Activated naive CD4-positive, alpha-beta T cell treated with anti-CD3 and anti-CD28 coated beads, Interleukin-2, amount 50 U/mL, for 72 hours (primary cell): ENCODE data around the gene UBE4A. TPM values are rescaled to one million over a fixed set of nuclear protein-coding genes. Genes with fewer than 3 reads are reported as not detected.
"Not testable (repeated sequence)": the region's sequence is repeated elsewhere in the genome, so short reads cannot be mapped to it uniquely, and the experiment has no call there.

ENCODE experiments used
- ATAC-seq, 2 donors: fragments of 150-1000 bp; cut with Tn5 transposase; 2 replicates each; pipeline ENCODE4 v1.10.0; 2021; ENCODE audit warnings: mild to moderate bottlenecking in 2 of 2, moderate library complexity in 2 of 2
- DNase-seq, 2 donors: peaks; one replicate each; pipeline ENCODE4 v3.0.0; 2021 to 2022; ENCODE audit warnings: low spot score in 2 of 2
- H3K27ac Mint-ChIP-seq, 2 donors: one replicate each; pipeline ENCODE4 v1.8.0; 2022; ENCODE audit warnings: mild to moderate bottlenecking in 2 of 2, mixed read lengths in 2 of 2
- H3K36me3 Mint-ChIP-seq, 2 donors: one replicate each; pipeline ENCODE4 v1.8.0; 2022; ENCODE audit warnings: mixed read lengths in 2 of 2
- H3K9me3 Mint-ChIP-seq, 2 donors: one replicate each; pipeline ENCODE4 v1.8.0; 2022; ENCODE audit warnings: mixed read lengths in 2 of 2
- total RNA-seq, 2 donors: library from RNA; stranded (reverse); gene quantifications; one replicate each; pipeline ENCODE4 v1.2.3, GENCODE V29; 2022

UBE4A gene
- total RNA-seq, 2 donors from 2014 or later, result 40.6 to 47.8 TPM

DNA sequence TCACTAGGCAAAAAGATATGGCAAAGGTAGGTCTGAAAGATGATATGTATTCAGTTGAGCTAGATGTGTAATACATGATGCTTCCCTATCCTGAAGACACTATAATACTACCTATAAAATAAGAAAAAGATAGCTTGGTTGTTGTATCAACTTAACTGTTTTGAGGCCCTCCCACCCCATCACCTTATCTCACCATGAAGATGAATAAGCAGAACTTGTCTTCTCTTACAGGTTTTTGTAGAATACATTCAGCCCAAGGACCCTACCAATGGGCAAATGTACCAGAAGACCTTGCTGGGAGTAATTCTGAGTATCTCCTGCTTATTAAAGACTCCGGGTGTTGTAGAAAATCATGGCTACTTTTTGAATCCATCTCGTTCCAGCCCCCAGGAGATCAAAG lies 13.9 kb downstream of the UBE4A start:
- DNase-seq (no peak), ATAC-seq (no peak)
- peaks cover 11 to 21% of the 10 kb centered on the region in 2 donors for H3K36me3 Mint-ChIP-seq
- no peaks in the 10 kb centered on the region for H3K9me3 Mint-ChIP-seq
- H3K27ac Mint-ChIP-seq, result no peak overlapping the region

DNA sequence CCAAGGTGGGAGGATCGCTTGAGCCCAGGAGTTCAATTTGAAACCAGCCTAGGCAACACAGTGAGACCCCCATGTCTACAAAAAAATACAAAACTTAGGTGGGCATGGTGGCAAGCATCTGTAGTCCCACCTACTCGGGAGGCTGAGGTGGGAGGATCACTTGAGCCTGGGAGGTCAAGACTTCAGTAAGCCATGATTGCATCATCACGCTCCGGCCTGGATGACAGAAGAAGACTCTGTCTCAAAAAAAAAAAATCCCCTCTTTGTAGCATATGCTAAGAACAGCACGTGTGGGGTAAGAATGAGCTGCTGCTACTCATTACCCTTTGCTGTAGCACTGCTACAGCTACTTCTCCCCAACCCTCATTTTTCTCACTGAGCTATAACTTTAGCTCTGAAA lies 14.5 kb downstream of the UBE4A start:
- Mint-ChIP-seq H3K27ac (no peak overlapping the region), H3K36me3 (peaks cover 8 to 15% of the 10 kb centered on the region in 2 donors), H3K9me3 (no peaks in the 10 kb centered on the region)
- DNase-seq (no peak), ATAC-seq (no peak)

DNA sequence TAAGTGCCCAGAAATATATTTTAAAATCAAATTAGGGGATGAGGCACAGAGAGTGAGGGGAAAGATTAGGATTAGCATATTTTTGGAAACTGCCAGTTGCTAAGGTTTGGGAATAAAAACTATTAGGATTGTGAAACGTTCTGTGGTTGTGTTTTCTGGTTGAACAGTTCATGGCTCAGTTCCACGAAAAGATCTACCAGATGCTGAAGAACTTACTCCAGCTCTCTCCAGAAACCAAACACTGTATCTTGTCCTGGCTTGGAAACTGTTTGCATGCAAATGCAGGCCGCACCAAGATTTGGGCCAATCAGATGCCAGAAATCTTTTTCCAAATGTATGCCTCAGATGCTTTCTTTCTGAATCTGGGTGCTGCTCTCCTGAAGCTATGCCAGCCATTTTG lies 15.3 kb downstream of the UBE4A start:
- no peak overlapping the region for H3K27ac Mint-ChIP-seq
- ATAC-seq (no peak), DNase-seq (no peak)
- peaks cover 6 to 11% of the 10 kb centered on the region in 2 donors for H3K36me3 Mint-ChIP-seq
- no peaks in the 10 kb centered on the region for H3K9me3 Mint-ChIP-seq

DNA sequence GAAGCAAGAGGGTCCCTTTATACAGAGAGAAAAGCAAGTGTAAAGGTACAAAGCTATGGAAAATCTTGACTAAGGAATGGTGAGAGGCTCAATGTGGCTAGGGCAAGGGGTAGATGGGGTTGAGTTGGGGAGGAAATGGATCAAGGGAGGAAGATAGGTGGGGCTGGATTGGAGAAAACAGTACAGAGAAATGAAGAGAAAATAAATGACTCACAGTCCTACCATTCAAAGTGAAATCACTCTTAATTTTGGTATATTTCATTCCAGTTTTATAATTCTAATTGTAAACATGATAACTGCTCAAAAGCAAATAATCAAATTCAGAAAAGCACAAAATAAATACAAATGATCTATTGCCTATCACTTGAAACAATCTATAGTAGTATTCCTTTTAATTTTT lies 16.6 kb downstream of the UBE4A start:
- ATAC-seq (peak in 1 of 2 donors; percentile 48), DNase-seq (no peak)
- peaks cover 6 to 13% of the 10 kb centered on the region in 2 donors for H3K36me3 Mint-ChIP-seq
- no peaks in the 10 kb centered on the region for H3K9me3 Mint-ChIP-seq
- peak overlapping the region in 1 of 2 donors; percentile 33 for H3K27ac Mint-ChIP-seq

DNA sequence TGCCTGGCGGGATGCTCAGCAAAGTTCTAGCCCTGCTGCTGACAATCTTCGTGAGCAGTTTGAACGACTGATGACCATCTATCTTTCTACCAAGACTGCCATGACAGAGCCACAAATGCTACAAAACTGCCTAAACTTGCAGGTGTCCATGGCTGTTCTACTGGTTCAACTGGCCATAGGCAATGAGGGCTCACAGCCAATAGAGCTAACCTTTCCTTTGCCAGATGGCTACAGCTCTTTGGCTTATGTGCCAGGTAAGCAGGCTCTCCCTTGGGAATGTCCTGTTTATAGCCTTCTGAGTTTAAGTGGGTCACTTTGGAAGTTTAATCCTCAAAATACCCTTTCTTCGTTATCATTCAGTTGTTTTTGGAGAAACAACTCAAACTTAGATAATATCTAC lies 20.1 kb downstream of the UBE4A start:
- Mint-ChIP-seq H3K9me3 (no peaks in the 10 kb centered on the region), H3K36me3 (peaks cover 0 to 14% of the 10 kb centered on the region in 2 donors), H3K27ac (no peak overlapping the region)
- no peak for ATAC-seq
- DNase-seq, result no peak

DNA sequence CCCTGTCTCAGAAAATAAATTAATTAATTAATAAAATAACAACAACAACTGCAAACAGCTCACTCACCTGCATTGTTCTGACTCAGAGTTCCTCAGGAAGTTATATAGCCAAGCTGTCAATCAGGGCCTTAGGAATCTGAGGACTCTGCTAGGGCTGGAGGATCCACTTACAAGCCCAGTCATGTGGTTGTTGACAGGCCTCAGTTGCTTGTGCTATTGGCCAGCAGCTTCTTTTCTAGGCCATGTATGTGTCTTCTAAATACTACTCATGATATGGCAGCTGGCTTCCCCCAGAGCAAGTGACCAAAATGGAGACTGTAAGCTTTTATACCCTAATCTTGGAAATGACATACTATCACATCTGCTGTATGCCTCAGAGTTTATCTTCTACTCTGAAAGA lies 21.2 kb downstream of the UBE4A start:
- Mint-ChIP-seq H3K36me3 (peaks cover 0 to 17% of the 10 kb centered on the region in 2 donors), H3K27ac (no peak overlapping the region), H3K9me3 (no peaks in the 10 kb centered on the region)
- ATAC-seq (no peak), DNase-seq (no peak)

DNA sequence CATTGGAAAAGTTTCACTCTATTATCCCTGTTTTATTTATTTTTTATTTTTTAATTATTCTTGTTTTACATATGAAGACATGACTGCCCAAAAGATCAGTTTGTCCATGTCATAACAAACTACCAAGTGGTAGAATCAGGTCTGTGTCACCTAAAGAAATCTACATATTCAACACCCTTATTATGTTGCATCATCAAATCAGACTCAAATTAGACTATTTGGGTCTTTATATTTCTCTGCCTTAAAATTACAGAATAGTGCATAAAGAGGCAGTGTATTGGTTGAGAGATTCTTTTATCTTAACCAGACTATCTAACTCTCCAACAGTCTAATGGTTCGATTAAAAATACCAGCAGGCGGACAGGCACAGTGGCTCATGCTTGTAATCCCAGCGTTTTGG lies 23.6 kb downstream of the UBE4A start:
- no peak for DNase-seq
- H3K27ac Mint-ChIP-seq, result no peak overlapping the region
- no peak for ATAC-seq
- no peaks in the 10 kb centered on the region for H3K9me3 Mint-ChIP-seq
- H3K36me3 Mint-ChIP-seq, result peaks cover 11 to 26% of the 10 kb centered on the region in 2 donors

DNA sequence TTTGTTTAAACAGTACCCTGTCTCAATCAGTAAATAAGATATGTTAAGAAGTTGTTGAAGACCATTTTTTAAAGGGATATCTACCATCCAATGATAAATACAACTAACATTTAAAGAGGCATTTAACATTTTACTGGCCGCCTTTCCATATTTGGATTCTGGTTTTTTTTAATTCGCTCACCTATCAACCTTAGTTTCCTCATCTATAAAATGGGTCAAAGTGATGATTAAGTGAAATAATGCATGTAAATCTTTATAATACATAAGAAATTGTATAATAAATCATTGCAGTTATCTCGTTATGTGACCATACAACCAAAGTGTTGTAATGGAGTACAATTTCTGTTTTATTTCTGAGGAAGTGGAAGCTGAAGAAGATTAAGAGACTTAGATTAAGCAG lies 24.3 kb downstream of the UBE4A start:
- DNase-seq (no peak), ATAC-seq (no peak)
- Mint-ChIP-seq H3K36me3 (peaks cover 11 to 26% of the 10 kb centered on the region in 2 donors), H3K9me3 (no peaks in the 10 kb centered on the region), H3K27ac (no peak overlapping the region)

DNA sequence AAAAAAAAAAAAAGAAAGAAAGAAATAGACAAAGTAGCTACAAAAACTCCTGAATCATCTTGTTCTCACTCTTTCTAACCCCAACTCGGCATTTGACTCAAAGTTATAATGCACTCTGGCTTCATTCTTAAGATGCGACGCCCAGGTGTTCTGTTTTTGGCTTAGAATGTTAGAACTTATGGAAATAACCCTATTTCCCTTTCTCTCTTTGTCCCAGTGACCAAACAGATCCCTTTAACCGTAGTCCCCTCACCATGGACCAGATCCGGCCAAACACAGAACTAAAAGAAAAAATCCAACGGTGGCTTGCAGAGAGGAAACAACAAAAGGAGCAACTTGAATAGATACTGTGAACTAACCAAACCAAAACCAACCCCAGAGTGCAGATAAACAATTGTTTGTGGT lies 36.7 kb downstream of the UBE4A start:
- peaks cover 9 to 17% of the 10 kb centered on the region in 2 donors for H3K36me3 Mint-ChIP-seq
- ATAC-seq, result peak in 1 of 2 donors; percentile 38

DNA sequence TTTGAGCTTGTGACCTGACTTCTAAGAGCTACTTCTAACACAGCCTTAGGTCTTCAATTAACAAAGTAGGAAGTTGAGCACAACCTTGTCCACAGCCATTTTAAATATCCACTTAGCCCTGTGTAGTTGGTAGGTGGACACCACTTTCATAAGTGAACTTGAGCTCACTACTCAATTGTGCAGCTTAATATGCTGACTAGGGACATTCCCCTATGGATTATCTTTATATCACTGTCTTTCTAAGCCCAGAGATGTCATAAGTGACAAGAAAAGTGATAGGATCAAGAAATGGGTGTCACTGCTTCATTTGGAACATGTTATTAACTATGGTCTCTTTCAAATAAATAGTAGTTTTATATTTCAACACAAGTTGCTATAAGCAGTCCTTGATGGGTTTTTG lies 38.0 kb downstream of the UBE4A start:
- Mint-ChIP-seq H3K36me3 (peaks cover 20 to 27% of the 10 kb centered on the region in 2 donors), H3K9me3 (no peaks in the 10 kb centered on the region), H3K27ac (no peak overlapping the region)
- ATAC-seq (no peak), DNase-seq (no peak)

More for the DNA sequence above, 36.7 kb downstream of the UBE4A start:
- Mint-ChIP-seq H3K27ac (peak overlapping the region; percentile 28 to 51), H3K9me3 (no peaks in the 10 kb centered on the region)
- no peak for DNase-seq

DNA sequence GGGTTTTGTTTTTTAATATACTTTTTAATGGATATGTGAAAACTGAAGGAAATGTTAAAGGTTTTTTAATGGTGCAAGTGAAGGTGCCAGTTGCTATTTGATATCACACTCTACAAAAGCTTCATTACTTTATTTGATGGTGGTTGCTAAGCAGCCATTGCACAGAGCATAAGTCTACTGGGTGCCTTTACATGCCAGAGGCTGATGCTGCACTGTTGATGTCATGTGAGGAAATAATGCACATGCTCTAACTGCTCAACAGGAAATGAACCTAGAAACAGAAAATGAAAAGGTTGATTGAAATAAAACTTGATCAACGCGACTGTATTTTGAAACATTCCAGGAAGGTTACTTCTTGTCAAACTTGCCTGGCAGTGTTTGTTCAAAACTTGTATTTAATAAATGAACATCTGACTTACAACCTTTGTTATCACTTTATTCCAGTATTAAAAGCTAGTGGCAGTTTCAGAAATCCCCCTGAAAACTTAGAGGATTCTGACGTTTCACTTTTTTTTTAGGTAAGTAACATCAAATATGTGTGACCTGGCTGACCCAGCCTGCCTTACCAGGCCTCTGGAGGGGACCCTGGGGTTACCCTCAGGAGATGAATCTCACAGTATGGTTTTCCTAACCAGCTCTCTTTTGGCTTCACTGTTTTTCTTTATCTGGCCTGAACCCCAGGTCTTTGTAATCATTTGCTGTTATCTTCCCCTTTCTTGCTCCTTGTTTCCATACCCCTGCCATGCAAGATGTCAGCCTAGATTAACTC lies 39.6 kb downstream of the UBE4A start:
- peaks cover 26% of the 10 kb centered on the region in 2 donors for H3K36me3 Mint-ChIP-seq
- ATAC-seq (peak; percentile 73 to 84), DNase-seq (peak in 1 of 2 donors; percentile 24)
- H3K27ac Mint-ChIP-seq, result peak overlapping the region; percentile 94 to 99
- no peaks in the 10 kb centered on the region for H3K9me3 Mint-ChIP-seq

DNA sequence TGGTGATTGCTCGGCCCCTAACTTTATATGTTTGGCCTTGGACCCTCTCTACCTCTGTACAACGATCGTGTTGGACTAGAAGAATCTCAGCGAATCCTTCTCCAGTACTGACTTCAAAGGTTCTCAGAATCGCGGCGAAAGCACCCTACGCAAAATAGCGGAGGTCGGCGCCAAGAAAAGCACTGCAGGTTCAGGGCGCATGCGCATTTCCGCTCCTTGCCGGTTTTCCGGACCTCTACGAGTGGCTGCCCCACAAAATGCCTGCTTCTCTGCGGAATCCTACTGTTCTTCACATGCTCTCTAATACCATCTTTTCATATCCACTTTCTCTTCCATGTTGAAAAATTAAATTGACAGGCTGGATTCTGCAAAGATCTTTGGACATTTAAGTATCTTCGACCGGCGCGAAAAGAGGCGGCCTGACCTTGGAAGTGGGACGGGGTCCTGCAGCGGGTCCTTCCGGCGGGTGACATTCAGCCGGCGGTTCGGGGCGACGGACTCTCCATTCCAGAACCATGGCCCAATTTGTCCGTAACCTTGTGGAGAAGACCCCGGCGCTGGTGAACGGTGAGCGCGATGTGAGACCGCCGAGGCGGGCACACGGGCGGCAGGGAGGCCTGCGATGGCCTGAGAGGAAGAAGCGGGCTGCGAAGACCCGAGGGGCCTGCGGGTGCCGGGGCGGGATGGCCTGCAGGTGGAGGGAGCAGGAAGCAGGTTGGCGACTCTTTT lies 41.9 kb downstream of the UBE4A start, which contains the start of gene ATP5MG:
Gene ATP5MG (plus strand): TSS at position 456 of the 729 bp plus-strand sequence. CDS start 60 bp downstream, at position 516.
- ATAC-seq, result peak; percentile 74 to 75
- DNase-seq, result peak; percentile 89 to 90
- Mint-ChIP-seq H3K9me3 (no peaks in the 10 kb centered on the region), H3K36me3 (peaks cover 27 to 31% of the 10 kb centered on the region in 2 donors), H3K27ac (peak within 1 kb of the TSS; percentile 94 to 99)

DNA sequence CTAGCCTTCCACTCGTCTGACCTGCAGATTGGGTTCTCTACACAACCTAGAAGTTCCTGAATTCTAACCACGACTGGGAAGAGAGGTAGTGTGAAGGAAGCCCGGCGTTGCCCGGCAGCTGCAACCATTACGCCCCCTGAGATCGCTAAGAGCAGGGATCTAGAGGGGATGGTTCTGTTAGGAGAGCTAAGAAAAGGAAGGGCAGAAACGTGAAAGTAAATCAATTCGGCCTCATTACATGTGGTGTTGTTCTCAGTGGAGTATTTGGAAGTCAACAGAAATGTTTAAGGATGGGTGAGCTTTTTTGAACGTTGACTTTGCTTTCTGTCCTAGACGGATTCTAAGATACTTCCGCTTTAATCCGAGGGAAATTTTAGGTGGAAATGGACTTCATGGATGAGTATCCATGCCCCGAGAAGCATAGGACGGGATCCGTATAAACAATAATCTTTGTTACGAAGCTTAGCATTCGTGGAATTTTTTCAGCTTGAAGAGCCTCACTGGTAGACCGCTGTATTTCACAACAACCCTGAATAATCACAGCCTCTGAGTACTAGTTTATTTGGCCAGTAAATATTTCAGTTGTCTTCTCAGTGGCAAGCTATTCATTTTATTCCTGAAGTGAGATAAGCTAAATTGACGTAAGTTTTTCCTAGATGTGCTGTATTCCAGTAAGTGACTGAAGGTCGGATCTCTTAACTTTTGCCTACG lies 42.6 kb downstream of the UBE4A start:
- H3K36me3 Mint-ChIP-seq, result peaks cover 34 to 37% of the 10 kb centered on the region in 2 donors
- DNase-seq, result no peak
- peak in 1 of 2 donors; percentile 9 for ATAC-seq
- peak overlapping the region; percentile 94 to 99 for H3K27ac Mint-ChIP-seq
- no peaks in the 10 kb centered on the region for H3K9me3 Mint-ChIP-seq

DNA sequence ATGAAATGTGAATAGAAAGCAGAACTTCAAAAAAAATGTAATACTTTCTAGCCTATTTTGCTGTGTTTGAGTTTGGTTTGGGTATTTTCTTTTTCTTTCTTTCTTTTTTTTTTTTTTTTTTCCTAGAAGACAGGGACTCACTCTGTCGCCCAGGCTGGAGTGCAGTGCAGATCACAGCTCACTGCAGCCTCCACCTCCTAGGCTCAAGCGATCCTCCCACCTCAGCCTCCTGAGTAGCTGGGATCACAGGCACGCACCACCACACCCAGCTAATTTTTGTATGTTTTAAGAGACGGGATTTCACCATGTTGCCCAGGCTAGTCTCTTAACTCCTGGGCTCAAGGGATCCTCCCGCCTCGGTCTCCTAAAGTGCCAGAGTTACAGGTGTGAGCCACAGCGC lies 43.2 kb downstream of the UBE4A start:
- peaks cover 36 to 37% of the 10 kb centered on the region in 2 donors for H3K36me3 Mint-ChIP-seq
- H3K9me3 Mint-ChIP-seq, result not testable (repeated sequence)

DNA sequence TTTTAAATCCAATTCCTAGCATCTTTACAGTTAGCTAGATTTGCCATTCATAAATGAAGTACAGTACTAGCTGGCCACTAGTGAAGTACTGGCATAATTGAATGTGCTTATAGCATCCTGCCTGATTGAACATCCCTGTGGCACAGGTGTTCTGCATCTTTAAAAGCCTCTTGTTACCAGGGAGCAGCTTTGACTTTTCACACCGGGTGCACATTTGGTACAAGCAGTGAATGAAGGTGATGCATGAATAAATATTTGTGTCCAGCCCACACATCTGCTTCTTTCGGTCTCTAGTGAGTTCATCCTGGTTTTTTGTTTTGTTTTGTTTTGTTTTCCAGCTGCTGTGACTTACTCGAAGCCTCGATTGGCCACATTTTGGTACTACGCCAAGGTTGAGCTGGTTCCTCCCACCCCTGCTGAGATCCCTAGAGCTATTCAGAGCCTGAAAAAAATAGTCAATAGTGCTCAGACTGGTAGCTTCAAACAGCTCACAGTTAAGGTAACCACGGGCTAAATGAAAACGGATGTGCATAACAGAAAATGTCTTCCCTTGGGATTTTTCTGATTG lies 47.3 kb downstream of the UBE4A start:
- no peaks in the 10 kb centered on the region for H3K9me3 Mint-ChIP-seq
- ATAC-seq, result no peak
- H3K27ac Mint-ChIP-seq, result peak overlapping the region in 1 of 2 donors; percentile 78
- peaks cover 22% of the 10 kb centered on the region in 2 donors for H3K36me3 Mint-ChIP-seq
- no peak for DNase-seq

More for the DNA sequence above, 43.2 kb downstream of the UBE4A start:
- not testable (repeated sequence) for DNase-seq, ATAC-seq
- peak overlapping the region; percentile 92 to 94 for H3K27ac Mint-ChIP-seq

DNA sequence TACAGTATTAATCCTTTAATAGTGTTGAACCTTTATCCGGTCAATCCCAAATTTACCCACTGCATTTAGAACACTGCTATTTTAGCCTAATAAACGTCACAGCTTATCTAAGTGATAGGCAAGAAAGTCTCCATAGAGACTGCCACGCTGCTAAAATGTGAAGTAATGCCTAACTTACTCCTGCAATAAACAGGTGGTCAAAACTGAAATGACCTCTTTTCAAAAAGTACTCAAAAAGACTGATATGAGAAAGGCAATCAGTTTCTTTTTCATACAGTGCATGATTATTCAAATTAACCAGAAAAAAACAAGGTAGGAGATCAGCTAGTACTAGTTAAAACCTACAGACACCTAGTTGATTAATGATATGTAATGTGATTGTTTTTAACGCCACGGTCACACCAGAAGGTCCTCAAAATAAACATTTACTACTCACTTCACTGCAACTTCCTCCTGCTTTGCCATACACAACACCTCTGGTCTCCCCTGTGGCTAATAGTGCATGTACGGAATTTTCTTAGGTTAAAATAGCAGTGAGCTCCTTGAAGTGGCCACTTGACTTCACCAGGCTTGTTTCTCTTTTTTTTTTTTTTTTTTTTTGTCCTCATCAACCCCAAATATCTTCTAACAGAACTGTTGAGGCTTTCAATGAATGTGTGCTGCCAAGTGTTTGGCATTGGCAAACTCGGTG lies 50.8 kb downstream of the UBE4A start:
- DNase-seq, result no peak
- H3K27ac Mint-ChIP-seq, result peak overlapping the region in 1 of 2 donors; percentile 38
- H3K9me3 Mint-ChIP-seq, result no peaks in the 10 kb centered on the region
- no peak for ATAC-seq
- peaks cover 10 to 11% of the 10 kb centered on the region in 2 donors for H3K36me3 Mint-ChIP-seq
